ENCODE measurements around the gene RPA3.

Gene RPA3

GRCh38 chr7:7614018-7614741 lies 104.2 kb downstream of the RPA3 start:
- FAIRE-seq (no peak), DNase-seq (ENCODE audit: insufficient read length, low spot score) (no peak)

- no peak for DNase-seq (ENCODE audit: insufficient read length, low spot score)
These were observed 105.2 kb downstream of the RPA3 start for GRCh38 chr7:7613210-7613609.

GRCh38 chr7:7612519-7612918 lies 105.9 kb downstream of the RPA3 start:
- DNase-seq (ENCODE audit: insufficient read length, low spot score), result no peak
- FAIRE-seq, result no peak

More at GRCh38 chr7:7613210-7613609, 105.2 kb downstream of the RPA3 start:
- no peak for FAIRE-seq

- FAIRE-seq, result no peak
- DNase-seq (ENCODE audit: insufficient read length, low spot score), result no peak
These were observed 109.1 kb downstream of the RPA3 start for GRCh38 chr7:7609330-7609729.

- FAIRE-seq (no peak), DNase-seq (ENCODE audit: insufficient read length, low spot score) (no peak)
These were observed 111.4 kb downstream of the RPA3 start for GRCh38 chr7:7607010-7607409.

- DNase-seq (ENCODE audit: insufficient read length, low spot score), result no peak
- FAIRE-seq, result no peak
These were observed 122.2 kb downstream of the RPA3 start for GRCh38 chr7:7596176-7596575.

GRCh38 chr7:7595451-7595850 lies 123.0 kb downstream of the RPA3 start:
- FAIRE-seq (no peak), DNase-seq (ENCODE audit: insufficient read length, low spot score) (peak; percentile 41)
